Keratinocyte (primary cell): ENCODE data around the gene TDRD9. TPM values are rescaled to one million over a fixed set of nuclear protein-coding genes. Genes with fewer than 3 reads are reported as not detected.

Source experiments
- DNase-seq: peaks from one replicate; pipeline ENCODE4 v3.0.0-alpha.2; 2011; ENCODE audit warnings: low read depth, missing footprints, low spot score
- FAIRE-seq: peaks from 2 replicates; lab custom pipeline; 2011; peaks lifted over from hg19 to GRCh38; lab: Jason Lieb, UNC
- H2AFZ ChIP-seq: 2 replicates; pipeline ENCODE4 v1.6.0; 2012; ENCODE audit warnings: low read length, control low read depth, inconsistent platforms; ENCODE audit not compliant: control insufficient read depth
- H3K27ac ChIP-seq: 2 replicates; pipeline ENCODE4 v1.5.1; 2011; ENCODE audit warnings: low read length; ENCODE audit not compliant: control insufficient read depth, insufficient read depth
- H3K27me3 ChIP-seq: 3 replicates; pipeline ENCODE4 v1.6.0; 2011; ENCODE audit warnings: low read length; ENCODE audit not compliant: control insufficient read depth, insufficient read depth; ENCODE audit errors: extremely low read depth
- H3K36me3 ChIP-seq, 2 experiments: 2 replicates in 1 of 2; 3 replicates in 1 of 2; pipeline ENCODE4 v1.5.1; 2011; ENCODE audit warnings: low read length in 2 of 2, mild to moderate bottlenecking in 1 of 2; ENCODE audit not compliant: control insufficient read depth in 2 of 2, insufficient read depth in 2 of 2; ENCODE audit errors: extremely low read depth in 1 of 2
- H3K4me1 ChIP-seq: 3 replicates; pipeline ENCODE4 v1.5.1; 2011; ENCODE audit warnings: low read length; ENCODE audit not compliant: control insufficient read depth, insufficient read depth; ENCODE audit errors: extremely low read depth
- H3K4me2 ChIP-seq: 3 replicates; pipeline ENCODE4 v1.6.0; 2011; ENCODE audit warnings: low read depth, low read length; ENCODE audit not compliant: control insufficient read depth, insufficient read depth; ENCODE audit errors: extremely low read depth
- H3K4me3 ChIP-seq, 3 experiments: fragments of 200-600 bp in 1 of 3; sonication (generic) in 1 of 3; 2 replicates in 2 of 3; 3 replicates in 1 of 3; pipeline ENCODE4 v1.5.1; 2011 to 2016; ENCODE audit warnings: low read length in 3 of 3, mild to moderate bottlenecking in 3 of 3, control low read depth in 2 of 3, inconsistent platforms in 1 of 3, low read depth in 1 of 3, mixed read lengths in 1 of 3, mixed run types in 1 of 3, moderate library complexity in 1 of 3; ENCODE audit not compliant: control insufficient read depth in 2 of 3, insufficient read depth in 2 of 3; ENCODE audit errors: extremely low read depth in 1 of 3
- H3K79me2 ChIP-seq: 2 replicates; pipeline ENCODE4 v1.6.0; 2012; ENCODE audit warnings: low read length; ENCODE audit not compliant: control insufficient read depth, insufficient read depth
- H3K9ac ChIP-seq: 3 replicates; pipeline ENCODE4 v1.6.0; 2011; ENCODE audit warnings: low read length; ENCODE audit not compliant: control insufficient read depth, insufficient read depth; ENCODE audit errors: extremely low read depth
- H3K9me1 ChIP-seq: 3 replicates; pipeline ENCODE4 v1.6.0; 2011; ENCODE audit warnings: low read length; ENCODE audit not compliant: control insufficient read depth, insufficient read depth; ENCODE audit errors: extremely low read depth
- H3K9me3 ChIP-seq: 2 replicates; pipeline ENCODE4 v1.5.1; 2012; ENCODE audit warnings: low read depth, low read length; ENCODE audit not compliant: control insufficient read depth
- H4K20me1 ChIP-seq: 3 replicates; pipeline ENCODE4 v1.6.0; 2011; ENCODE audit warnings: low read length; ENCODE audit not compliant: control insufficient read depth, insufficient read depth; ENCODE audit errors: extremely low read depth
- EZH2 ChIP-seq: IDR thresholded peaks from one replicate; pipeline ENCODE4 v1.6.1; 2012; ENCODE audit warnings: inconsistent platforms, mild to moderate bottlenecking, low read length, moderate library complexity
- dilution Hi-C: fragments of 300-500 bp; cut with MboI; formaldehyde crosslinking; loops from one replicate; pipeline ENCODE4 v1.7.0; 2020; ENCODE audit warnings: low sequenced_read_pairs; ENCODE audit not compliant: extremely low pct_ligation_motif_present
- polyA plus RNA-seq, 5 experiments: library from polyadenylated mRNA; depleted of rRNA in 3 of 5; stranded (reverse) in 3 of 5; stranded (forward) in 1 of 5; unstranded in 1 of 5; fragments of >200 nt; gene quantifications; 1 replicate in 1 of 5; 2 replicates in 3 of 5; 3 replicates in 1 of 5; pipeline versions ENCODE4 v1.2.1 to v1.2.3, GENCODE V29; 2011 to 2012; ENCODE audit warnings: missing spikeins in 2 of 5, low read depth in 1 of 5, low replicate concordance in 1 of 5
- TF ChIP-seq, protein P1 (sequence below), 3 experiments: IDR thresholded peaks in 1 of 3; conservative IDR thresholded peaks in 1 of 3; optimal IDR thresholded peaks in 1 of 3; 2 replicates in 2 of 3; 3 replicates in 1 of 3; pipeline versions ENCODE3 to v1.5.1; 2011; ENCODE audit warnings: low read length in 3 of 3, mild to moderate bottlenecking in 3 of 3, moderate library complexity in 2 of 3, control low read depth in 1 of 3, inconsistent platforms in 1 of 3; ENCODE audit not compliant: insufficient read depth in 2 of 3; ENCODE audit errors: extremely low read depth in 1 of 3

TDRD9 gene
- polyA plus RNA-seq, 1 donor (not counting 4 experiments of a cell fraction or from before 2014, with no cell fraction given), result 0.10 TPM

GRCh38 chr14:104020471-104020870 lies 92.2 kb downstream of the TDRD9 start:
- TF ChIP-seq, protein P1, sequence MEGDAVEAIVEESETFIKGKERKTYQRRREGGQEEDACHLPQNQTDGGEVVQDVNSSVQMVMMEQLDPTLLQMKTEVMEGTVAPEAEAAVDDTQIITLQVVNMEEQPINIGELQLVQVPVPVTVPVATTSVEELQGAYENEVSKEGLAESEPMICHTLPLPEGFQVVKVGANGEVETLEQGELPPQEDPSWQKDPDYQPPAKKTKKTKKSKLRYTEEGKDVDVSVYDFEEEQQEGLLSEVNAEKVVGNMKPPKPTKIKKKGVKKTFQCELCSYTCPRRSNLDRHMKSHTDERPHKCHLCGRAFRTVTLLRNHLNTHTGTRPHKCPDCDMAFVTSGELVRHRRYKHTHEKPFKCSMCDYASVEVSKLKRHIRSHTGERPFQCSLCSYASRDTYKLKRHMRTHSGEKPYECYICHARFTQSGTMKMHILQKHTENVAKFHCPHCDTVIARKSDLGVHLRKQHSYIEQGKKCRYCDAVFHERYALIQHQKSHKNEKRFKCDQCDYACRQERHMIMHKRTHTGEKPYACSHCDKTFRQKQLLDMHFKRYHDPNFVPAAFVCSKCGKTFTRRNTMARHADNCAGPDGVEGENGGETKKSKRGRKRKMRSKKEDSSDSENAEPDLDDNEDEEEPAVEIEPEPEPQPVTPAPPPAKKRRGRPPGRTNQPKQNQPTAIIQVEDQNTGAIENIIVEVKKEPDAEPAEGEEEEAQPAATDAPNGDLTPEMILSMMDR (optimal IDR thresholded peaks at IDR 0.05 in 1 of 3, IDR thresholded peaks at IDR 0.05 in 1 of 3, conservative IDR thresholded peaks at IDR 0.05 in 1 of 3; ENCODE audit: extremely low read depth in 1 of 3, insufficient read depth in 2 of 3, low read length in 3 of 3), result no peak
- H3K79me2 ChIP-seq, result no peaks in the 10 kb centered on the region
- no peaks in the 10 kb centered on the region for H3K9me1 ChIP-seq
- dilution Hi-C loops, result no loop called here
- no peaks in the 10 kb centered on the region for H3K9me3 ChIP-seq
- no peaks in the 10 kb centered on the region for H4K20me1 ChIP-seq
- H3K4me1 ChIP-seq, result peaks cover 5% of the 10 kb centered on the region
- FAIRE-seq (no peak), DNase-seq (no peak)
- peaks cover 4% of the 10 kb centered on the region for H3K27me3 ChIP-seq
- H3K36me3 ChIP-seq, result no peaks in the 10 kb centered on the region
- no peak overlapping the region for H2AFZ ChIP-seq
- H3K4me3 ChIP-seq, result no peak overlapping the region
- H3K9ac ChIP-seq, result no peak overlapping the region
- H3K27ac ChIP-seq, result no peak overlapping the region
- no peak overlapping the region for H3K4me2 ChIP-seq

DNA sequence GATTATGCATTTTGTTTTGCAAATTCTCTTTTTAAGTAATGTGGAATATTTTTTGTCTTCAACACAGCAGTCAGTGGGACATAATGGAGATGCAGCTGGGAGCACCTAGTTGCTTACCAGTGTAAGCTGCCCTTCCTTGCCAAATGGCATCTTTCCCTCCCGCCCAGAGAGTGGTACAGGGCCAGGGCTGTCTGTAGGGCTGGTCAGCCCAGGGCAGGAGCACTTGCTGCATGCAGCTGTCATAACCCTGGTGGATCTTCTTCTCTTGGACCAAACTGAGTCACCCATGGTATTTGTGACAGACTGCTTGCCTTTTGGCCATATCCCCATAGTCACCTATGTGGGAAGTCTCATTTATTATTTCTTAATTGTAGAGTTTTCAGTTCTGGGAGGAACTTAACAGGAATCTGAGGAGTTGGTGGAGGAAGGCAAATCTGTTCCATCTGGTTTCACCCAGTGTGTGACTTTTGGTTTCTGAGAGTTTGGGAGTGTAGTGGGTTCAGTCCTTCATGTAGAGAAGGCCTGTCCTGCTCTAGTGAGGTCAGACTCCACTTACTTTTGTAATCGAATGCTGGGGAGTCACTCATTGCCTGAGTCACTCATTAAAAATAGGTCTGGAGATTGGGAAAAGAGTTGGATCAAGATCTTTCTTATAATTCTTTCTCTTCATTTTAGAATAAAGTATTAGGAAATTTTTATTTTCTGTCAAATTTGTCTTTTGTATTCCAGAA lies 95.2 kb downstream of the TDRD9 start:
- Histone ChIP-seq H3K4me3 (no peak overlapping the region), H2AFZ (no peak overlapping the region), H3K27ac (no peak overlapping the region), H4K20me1 (no peaks in the 10 kb centered on the region), H3K27me3 (peaks cover 4% of the 10 kb centered on the region), H3K4me2 (no peak overlapping the region), H3K4me1 (no peaks in the 10 kb centered on the region), H3K9me1 (no peaks in the 10 kb centered on the region), H3K79me2 (no peaks in the 10 kb centered on the region), H3K9ac (no peak overlapping the region), H3K9me3 (no peaks in the 10 kb centered on the region), H3K36me3 (no peaks in the 10 kb centered on the region)
- FAIRE-seq (no peak), DNase-seq (no peak)
- TF ChIP-seq EZH2, result no peak
- TF ChIP-seq, protein P1 (optimal IDR thresholded peaks at IDR 0.05 in 1 of 3, IDR thresholded peaks at IDR 0.05 in 1 of 3, conservative IDR thresholded peaks at IDR 0.05 in 1 of 3; ENCODE audit: extremely low read depth in 1 of 3, insufficient read depth in 2 of 3, low read length in 3 of 3), result no peak
- dilution Hi-C loops, result no loop called here
